ENCODE data around the gene ENTPD3.

The ENTPD3 gene

GRCh38 chr3:40387001-40387894 is at the start of gene ENTPD3:
TSS of gene ENTPD3 (plus strand) at chr3:40387184. CDS start at chr3:40388058, 874 bp downstream.
- TF ChIP-seq CTCF (conservative IDR thresholded peaks at IDR 0.05) (no peak), ZFX (IDR thresholded peaks at IDR 0.05) (no peak)
- no peak within 1 kb of the TSS for H3K27ac ChIP-seq

GRCh38 chr3:40339871-40340270 is 47.1 kb upstream of the ENTPD3 start:
- TF ChIP-seq ZFX (IDR thresholded peaks at IDR 0.05) (no peak), CTCF (conservative IDR thresholded peaks at IDR 0.05) (no peak)
- H3K27ac ChIP-seq = no peak overlapping the region

- no peak for TF ChIP-seq ZFX (IDR thresholded peaks at IDR 0.05)
- no peak for TF ChIP-seq CTCF (conservative IDR thresholded peaks at IDR 0.05)
- H3K27ac ChIP-seq = no peak overlapping the region
These were observed 46.3 kb upstream of the ENTPD3 start for GRCh38 chr3:40340541-40341170.

DNA sequence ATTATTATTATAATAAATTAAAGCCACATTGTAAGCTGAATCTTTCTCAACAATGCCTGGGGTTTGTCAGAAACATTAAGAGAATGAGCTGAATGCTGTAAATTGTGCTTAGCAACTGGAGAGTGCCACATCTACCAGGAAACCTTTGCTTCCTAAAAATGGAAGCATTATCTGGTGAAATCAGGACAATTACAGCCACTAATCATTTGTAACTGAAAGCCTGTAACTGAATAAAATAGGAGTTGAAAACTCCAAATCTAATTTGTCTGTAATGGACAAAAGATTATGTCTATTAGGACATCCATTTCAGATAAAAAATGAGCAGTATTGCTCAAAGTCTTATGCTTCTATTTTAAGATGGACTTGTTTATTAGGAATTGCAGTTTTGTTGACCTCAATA is 45.3 kb upstream of the ENTPD3 start:
- TF ChIP-seq CTCF (conservative IDR thresholded peaks at IDR 0.05) (no peak), ZFX (IDR thresholded peaks at IDR 0.05) (no peak)
- H3K27ac ChIP-seq = no peak overlapping the region

- TF ChIP-seq CTCF (conservative IDR thresholded peaks at IDR 0.05) = no peak
- no peak for TF ChIP-seq ZFX (IDR thresholded peaks at IDR 0.05)
- H3K27ac ChIP-seq = no peak overlapping the region
These were observed 36.5 kb upstream of the ENTPD3 start for GRCh38 chr3:40350529-40350928.

GRCh38 chr3:40355410-40355809 is 31.6 kb upstream of the ENTPD3 start:
- TF ChIP-seq CTCF (conservative IDR thresholded peaks at IDR 0.05) (no peak), ZFX (IDR thresholded peaks at IDR 0.05) (no peak)
- no peak overlapping the region for H3K27ac ChIP-seq

- no peak overlapping the region for H3K27ac ChIP-seq
- no peak for TF ChIP-seq CTCF (conservative IDR thresholded peaks at IDR 0.05)
- no peak for TF ChIP-seq ZFX (IDR thresholded peaks at IDR 0.05)
These were observed 28.5 kb upstream of the ENTPD3 start for GRCh38 chr3:40358454-40358853.
